Smooth muscle cell of the brain vasculature (primary cell): Measurements from ENCODE around the gene MAGEA6.
"Not testable (repeated sequence)": the region's sequence is repeated elsewhere in the genome, so short reads cannot be mapped to it uniquely, and the experiment has no call there.

ENCODE experiments used
- DNase-seq: peaks from one replicate; pipeline ENCODE4 v3.0.0-alpha.2; 2012; ENCODE audit warnings: low read depth, low spot score

Gene MAGEA6, protein sequence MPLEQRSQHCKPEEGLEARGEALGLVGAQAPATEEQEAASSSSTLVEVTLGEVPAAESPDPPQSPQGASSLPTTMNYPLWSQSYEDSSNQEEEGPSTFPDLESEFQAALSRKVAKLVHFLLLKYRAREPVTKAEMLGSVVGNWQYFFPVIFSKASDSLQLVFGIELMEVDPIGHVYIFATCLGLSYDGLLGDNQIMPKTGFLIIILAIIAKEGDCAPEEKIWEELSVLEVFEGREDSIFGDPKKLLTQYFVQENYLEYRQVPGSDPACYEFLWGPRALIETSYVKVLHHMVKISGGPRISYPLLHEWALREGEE

DNA sequence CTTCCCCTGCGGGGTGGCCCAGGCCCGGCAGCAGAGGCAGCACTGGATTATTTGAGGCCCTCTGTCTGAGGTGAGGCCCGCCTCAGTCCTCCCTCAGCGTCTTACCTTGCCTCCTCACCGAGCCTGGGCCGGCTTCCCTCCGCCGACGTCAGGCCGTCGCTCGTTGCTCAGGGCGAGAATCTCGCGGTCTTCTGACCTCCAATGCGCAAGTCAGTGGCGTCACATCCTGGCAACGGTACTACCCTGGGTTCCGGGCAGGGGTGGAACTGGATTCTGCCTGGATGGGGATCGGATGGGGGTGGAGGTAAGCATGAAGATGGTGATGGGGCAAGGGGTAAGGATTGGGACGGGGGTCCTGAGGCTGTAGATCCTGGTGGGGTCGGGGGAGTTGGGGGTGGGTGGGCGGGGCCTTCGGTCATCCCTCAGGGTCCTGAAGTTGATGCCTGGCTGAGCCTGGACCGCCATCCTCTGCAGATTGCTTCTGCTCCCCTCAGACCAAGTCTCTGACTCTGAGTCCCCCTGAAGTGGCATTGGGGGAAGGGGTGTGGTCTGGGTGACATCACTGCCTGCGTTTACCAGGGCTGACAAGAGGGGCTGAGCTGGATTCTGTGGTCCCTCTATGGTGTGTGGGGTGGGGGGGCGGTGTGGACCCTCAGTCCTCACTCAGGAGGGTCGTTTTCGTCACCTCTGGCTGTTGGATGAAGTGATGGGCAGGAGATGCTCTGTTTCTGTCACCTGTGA lies at the start of gene MAGEA6:
Gene MAGEA6, minus strand, starts transcription at position 141 of the 741 bp plus-strand sequence. CDS start 2,039 bp downstream, outside the sequence.
- DNase-seq, result not testable (repeated sequence)

DNA sequence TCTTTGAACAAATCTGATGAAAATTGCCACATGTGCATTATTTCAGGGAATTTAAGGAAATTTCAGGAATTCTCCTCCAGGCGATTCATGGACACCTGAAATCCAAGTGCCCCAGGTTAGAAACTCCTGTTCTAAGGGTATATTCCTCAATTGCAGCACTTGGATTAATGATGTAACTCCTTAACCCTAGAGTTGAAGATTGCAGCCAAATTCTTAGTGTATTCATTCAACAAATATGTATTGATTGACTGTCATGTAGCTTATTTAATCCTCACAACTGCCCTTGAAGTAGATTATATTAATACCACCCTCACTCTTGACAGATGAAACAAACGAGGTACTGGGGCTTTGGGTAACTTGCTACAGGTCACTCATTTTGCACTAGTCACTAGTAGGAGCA lies 49.8 kb upstream of the MAGEA6 start:
- no peak for DNase-seq

DNA sequence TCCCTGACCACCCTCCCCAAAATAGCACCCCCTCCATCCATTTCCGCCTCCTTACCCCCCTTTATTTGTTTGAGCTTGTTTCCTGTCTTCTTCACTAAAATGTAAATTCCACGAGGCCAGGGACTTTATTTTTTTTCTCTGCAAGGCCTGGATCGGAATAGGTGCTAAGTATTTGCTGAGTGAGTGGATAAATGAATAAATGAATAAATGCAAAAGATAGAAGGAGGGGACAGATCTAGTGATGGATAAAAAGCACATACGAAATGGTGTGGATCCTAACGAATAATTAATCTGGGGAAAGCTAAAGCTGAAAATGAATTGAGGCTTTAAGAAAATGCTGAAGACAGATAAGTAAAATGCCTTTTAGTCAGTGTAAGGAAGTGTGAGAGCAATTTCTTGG lies 48.9 kb upstream of the MAGEA6 start:
- no peak for DNase-seq

DNA sequence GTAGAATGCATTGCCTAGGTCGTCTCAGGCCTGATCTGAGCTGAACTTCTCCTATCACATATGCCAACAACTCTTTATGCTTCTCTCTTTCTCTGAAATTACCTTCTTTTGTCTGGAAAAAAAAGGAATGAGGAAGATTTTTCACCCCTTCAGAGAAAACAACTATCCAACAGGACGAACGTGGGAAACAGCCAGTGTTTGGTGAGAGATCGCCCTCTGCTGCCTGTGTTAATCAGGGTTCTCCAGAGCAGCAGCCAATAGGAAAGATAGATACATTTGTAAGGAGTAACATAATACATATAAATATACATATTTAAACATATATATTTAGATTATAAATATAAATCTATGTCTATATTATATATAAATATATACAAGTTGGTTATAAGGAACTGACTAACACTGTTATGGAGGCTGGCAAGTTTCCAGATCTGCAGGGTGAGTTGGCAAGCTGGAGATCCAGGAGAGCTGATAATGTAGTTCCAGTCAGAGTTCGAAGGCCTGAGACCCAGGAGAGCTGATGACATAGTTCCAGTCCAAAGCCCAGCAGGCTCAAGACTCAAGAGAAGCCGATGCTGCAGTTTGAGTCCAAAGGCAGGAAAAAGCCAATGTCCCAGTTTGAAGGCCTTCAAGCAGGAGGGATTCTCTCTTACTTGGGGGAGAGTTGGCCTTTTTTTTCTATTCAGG lies 47.7 kb upstream of the MAGEA6 start:
- no peak for DNase-seq

DNA sequence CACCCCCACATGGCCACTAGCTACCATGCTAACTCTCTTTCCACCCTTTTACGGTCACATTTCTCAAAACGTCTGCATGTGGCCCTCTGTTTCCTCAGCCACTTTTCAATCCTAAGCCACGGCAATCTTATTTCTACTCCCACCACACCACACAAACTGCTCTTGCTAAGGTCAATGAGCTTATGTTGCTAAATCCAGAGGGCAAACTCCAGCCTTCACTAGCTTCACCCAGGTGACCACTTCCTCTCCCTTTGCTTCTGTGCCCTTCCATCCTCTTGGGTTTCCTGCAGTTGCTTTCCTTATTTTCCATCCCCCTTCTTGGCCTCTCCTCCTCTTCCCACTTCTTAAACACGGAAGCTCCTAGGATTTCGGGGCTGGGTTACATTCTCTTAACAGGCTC lies 44.6 kb upstream of the MAGEA6 start:
- DNase-seq, result no peak

DNA sequence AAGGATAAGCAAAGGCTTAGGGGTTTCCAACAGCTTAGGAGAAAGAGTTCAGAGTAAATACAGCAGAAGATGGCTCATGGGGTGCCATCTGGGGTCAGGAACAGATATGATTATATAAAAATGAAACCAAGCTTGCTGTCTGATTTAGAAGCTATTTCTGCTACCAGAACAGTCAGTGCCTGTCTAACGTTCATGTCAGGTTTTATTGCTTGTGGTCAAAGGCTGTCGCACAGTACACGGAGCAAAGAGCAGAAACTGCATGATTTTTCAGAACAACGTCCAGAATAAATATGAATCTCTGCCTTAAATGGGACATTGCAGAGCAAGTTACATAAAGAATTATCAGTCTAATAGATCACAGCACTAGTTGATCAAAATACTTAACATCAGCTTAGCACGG lies 43.7 kb upstream of the MAGEA6 start:
- no peak for DNase-seq

DNA sequence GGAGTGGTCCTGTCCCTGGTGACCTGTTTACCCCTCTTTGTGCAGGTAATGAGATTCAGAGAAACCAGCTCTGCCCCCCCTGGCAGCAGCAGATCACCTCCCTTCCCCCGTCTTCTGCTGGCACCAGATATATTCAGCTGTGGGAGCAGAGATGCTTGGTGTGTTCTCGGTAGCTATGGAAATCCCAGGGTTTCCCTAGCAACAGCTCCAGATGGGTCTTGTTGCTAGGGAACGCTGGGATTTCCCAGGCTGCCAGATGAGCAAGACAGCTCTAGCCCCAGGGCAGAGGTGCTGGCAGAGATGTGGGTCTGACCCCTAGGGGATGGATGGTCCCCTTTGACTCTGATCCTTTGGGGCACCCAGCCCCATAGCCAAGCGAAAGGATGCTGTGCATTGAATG lies 40.9 kb upstream of the MAGEA6 start:
- DNase-seq, result no peak

DNA sequence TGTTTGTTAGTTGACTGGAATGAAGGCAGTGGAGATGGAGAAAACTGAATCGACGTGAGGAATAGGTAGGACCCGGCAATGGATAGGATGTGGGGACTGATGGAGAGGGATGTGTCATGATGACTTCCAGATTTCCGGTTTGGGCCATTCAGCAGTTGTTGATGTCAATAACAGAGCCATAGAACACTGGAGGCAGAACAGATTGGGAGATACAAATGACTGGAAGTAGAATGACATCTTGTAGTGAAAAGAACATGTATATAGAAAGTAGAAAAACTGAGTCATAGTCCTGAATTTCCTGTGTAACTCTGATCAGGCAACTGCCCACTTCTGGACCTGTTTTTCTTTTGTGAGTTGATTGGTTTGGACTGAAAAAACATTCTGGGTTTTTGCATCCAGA lies 36.5 kb upstream of the MAGEA6 start:
- DNase-seq, result no peak

DNA sequence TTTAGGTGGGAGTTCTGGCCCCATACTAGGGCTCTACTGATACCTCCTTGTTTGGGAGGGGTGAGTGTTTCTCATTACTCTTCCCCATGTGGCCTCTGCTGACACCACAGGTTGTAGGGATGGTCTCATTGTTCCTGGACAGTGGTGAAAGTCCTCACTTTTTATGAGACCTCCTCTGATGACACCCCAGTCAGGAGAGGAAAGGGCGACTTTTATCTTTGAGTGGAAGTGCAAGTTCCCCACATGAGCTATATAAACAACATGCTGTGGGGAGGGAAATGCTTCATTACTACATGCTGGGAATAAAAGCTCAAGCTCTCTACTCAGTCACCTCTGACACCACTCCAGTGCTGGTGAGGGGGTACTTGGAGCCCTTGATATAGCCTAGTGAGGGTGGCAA lies 29.5 kb upstream of the MAGEA6 start:
- no peak for DNase-seq

DNA sequence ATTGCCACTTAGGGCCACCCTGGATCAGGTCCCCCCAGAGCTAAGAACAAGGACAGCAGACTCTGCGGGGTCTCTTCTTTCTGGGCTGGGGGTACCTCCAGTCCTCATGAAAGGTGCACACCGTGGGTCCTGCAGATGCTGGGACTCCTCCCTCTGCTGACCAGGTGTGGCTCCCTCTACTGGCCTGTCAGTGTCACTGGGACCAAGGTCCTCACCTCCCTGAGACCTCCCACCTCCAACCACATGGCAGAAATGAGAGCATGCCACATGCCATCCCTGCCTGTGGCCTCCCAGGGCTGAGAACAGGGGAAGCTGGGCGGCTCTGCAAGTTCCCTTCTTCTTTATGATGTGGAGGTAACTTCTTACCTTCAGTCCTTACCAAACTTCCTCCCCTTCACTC lies 17.6 kb upstream of the MAGEA6 start:
- not testable (repeated sequence) for DNase-seq

DNA sequence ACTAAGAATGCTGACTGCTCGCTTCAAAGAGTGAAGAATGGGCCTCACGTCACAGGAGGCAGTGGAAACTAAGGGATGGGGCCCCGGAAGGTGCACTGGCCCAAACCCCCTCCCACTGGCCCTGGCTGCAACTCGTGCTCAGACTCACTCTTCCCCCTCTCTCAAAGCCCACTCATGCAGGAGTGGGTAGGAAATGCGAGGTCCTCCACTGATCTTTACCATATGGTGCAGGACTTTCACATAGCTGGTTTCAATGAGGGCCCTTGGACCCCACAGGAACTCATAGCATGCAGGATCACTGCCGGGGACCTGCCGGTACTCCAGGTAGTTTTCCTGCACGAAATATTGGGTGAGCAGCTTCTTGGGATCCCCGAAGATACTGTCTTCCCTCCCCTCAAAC lies 2.9 kb downstream of the MAGEA6 start:
- not testable (repeated sequence) for DNase-seq

DNA sequence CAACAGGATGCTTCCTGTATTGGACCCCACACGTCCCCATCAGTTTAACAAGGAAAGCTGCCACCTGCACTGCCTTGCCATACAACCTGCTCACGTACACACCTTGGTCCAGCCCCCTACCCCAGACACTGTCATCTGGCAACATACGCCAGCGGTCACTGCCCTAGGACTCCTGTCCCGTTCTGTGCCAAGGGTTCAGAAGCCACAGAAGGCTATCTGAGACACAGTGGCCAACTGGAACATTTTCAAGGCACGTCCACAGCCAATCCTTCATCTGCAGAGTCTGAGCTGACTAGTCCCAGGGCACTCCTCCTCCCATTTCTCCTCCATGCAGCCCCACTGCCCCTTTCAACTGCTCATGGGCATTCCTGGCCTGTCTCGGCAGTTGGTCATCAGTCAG lies 7.9 kb downstream of the MAGEA6 start:
- DNase-seq, result not testable (repeated sequence)

DNA sequence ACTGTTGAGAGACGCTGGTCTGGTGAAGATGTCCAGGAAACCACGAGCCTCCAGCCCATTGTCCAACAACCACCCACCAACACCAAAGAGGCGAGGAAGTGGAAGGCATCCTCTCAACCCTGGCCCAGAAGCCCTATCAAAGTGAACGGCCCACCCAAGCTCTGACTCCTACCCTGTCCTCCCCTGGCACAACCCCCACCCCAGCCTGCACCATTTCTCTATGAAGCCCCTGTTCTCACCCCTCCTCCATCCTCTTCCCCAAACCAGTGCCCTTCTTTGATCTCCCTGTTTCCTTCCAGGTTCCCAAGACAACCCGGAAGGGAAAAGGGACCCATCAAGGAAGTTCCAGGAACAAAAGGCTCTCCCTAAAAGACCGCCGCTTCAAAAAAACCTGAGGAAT lies 9.9 kb downstream of the MAGEA6 start:
- DNase-seq, result not testable (repeated sequence)

DNA sequence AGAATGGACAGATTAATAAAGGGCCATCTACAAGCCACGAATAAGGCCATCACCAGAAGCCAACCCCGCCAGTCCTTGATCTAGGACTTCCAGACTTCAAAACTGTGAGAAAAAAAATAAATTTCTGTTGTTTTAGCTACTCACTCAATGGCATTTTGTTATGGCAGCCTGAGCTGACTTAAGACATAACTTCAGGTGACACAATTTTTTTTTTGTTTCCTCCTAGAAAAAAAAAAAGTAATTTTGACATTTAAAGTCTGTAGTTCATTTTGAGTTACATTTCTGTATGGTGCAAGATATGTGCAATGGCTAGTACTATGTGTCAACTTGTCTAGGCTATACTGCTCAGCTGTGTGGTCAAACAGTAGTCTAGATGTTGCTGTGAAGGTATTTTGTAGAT lies 10.6 kb downstream of the MAGEA6 start, which contains the start of gene CSAG3:
Gene CSAG3, plus strand, starts transcription at position 301 of the 400 bp plus-strand sequence.
- not testable (repeated sequence) for DNase-seq

DNA sequence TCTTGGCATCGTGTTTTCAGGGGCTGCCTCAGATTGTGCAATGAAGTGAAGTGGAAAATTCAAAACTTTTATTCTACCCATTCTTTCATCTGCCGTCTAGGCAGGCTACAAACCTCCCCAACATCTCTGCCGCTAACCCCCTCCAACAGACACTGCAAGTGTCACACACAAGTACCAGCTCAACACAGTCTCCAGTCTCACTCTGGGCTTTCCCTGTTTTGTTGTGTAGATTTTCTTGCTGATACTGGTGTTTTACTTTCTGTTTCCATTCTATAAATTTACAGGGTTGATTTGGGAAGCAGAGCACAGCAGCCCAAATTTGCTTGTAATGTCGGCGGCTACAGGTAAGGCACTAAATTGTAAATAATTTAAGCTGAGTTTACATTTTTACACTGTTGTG lies 14.6 kb downstream of the MAGEA6 start:
- not testable (repeated sequence) for DNase-seq

DNA sequence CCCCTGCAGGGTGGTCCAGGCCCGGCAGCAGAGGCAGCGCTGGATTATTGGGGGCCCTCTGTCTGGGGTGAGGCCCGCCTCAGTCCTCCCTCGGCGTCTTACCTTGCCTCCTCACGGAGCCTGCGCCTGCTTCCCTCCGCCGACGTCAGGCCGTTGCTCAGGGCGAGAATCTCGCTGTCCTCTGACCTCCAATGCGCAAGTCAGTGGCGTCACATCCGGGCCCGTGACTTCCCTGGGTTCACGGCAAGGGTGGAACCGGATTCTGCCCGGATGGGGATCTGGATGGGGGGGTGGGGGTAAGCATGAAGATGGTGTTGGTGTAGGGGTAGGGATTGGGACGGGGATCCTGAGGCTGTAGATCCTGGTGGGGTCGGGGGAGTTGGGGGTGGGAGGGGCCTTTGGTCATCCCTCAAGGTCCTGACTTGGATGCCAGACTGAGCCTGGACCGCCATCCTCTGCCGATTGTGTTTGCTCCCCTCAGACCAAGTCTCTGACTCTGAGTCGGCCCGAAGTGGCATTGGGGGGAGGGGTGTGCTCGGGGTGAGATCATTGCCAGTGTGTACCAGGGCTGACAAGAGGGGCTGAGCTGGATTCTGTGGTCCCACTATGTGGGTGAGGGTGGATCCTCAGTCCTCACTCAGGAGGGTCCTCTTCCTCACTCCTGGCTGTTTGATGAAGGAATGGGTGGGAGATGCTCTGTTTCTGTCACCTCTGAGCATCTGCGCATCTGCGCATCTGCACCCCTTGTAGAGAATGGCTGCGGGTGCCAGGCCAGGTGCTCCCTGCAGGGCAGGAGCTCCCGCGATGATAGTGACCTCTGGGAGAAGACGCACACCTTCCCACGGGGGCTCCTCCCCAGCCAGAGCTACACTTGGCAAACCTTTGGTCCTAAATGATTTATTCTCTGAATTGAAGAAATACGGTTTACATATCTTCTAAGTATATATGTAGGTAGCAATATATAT lies 15.5 kb downstream of the MAGEA6 start, which contains the start of gene MAGEA2:
Gene MAGEA2, minus strand, starts transcription at position 157 of the 965 bp plus-strand sequence. CDS start 2,479 bp downstream, outside the sequence.
- DNase-seq, result not testable (repeated sequence)

DNA sequence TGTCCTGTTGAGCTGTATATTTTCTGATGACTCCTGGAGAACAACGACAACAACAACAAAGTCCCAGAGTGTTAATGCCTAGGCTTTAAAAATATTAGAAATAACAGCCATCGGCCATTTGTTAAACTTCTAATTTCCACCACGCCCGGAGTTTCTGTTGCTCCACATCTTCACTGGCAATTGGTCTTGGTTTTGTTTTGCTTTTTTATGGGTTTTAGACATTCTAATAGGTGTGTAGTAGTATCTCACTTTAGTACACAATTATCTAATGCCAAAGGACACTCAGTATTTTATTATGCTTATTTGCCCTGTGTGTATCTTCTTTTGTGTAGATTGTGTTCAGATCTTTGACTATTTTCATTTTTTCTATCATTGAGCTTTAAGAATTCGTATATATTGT lies 30.9 kb downstream of the MAGEA6 start:
- DNase-seq, result no peak

DNA sequence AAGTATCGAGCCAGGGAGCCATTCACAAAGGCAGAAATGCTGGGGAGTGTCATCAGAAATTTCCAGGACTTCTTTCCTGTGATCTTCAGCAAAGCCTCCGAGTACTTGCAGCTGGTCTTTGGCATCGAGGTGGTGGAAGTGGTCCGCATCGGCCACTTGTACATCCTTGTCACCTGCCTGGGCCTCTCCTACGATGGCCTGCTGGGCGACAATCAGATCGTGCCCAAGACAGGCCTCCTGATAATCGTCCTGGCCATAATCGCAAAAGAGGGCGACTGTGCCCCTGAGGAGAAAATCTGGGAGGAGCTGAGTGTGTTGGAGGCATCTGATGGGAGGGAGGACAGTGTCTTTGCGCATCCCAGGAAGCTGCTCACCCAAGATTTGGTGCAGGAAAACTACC lies 33.0 kb downstream of the MAGEA6 start:
- DNase-seq, result not testable (repeated sequence)

DNA sequence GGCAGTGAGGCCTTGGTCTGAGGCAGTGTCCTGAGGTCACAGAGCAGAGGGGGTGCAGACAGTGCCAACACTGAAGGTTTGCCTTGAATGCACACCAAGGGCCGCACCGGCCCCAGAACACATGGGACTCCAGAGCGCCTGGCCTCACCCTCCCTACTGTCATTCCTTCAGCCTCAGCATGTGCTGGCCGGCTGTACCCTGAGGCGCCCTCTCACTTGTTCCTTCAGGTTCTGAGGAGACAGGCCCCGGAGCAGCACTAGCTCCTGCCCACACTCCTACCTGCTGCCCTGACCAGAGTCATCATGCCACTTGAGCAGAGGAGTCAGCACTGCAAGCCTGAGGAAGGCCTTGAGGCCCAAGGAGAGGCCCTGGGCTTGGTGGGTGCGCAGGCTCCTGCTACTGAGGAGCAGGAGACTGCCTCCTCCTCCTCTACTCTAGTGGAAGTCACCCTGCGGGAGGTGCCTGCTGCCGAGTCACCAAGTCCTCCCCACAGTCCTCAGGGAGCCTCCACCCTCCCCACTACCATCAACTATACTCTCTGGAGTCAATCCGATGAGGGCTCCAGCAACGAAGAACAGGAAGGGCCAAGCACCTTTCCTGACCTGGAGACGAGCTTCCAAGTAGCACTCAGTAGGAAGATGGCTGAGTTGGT lies 33.5 kb downstream of the MAGEA6 start:
- DNase-seq, result no peak

DNA sequence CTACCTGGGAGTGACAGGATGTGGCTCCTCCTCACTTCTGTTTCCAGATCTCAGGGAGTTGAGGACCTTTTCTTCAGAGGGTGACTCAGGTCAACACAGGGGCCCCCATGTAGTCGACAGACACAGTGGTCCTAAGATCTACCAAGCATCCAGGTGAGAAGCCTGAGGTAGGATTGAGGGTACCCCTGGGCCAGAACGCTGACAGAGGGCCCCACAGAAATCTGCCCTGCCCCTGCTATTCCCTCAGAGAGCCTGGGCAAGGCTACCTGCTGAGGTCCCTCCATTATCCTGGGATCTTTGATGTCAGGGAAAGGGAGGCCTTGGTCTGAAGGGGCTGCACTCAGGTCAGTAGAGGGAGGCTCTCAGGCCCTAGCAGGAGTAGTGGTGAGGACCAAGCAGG lies 34.4 kb downstream of the MAGEA6 start:
- no peak for DNase-seq
